Endothelial cell of umbilical vein (primary cell): ENCODE measurements around the gene SLC8A2. TPM values are rescaled to one million over a fixed set of nuclear protein-coding genes. Genes with fewer than 3 reads are reported as not detected.

Source experiments
- BruUV-seq: library from RNA; stranded (reverse); fragments of 400-500 nt; replicated peaks from 2 replicates; lab custom pipeline; 2021; lab: Mats Ljungman, UMichigan
- CTCF ChIA-PET: fragments of 300-600, 350-600 bp; sonication (Branson Sonifier 250); formaldehyde crosslinking; loops from one replicate; lab custom pipeline; 2021; ENCODE audit warnings: antibody characterized with exemption, inconsistent platforms; lab: Charles Lee
- POLR2A ChIA-PET: fragments of 300-600, 350-600 bp; sonication (Branson Sonifier 250); formaldehyde crosslinking; loops from one replicate; lab custom pipeline; 2021; ENCODE audit warnings: antibody characterized with exemption, inconsistent platforms; lab: Charles Lee
- DNase-seq: peaks from one replicate; pipeline ENCODE4 v3.0.0-alpha.2; 2011; ENCODE audit warnings: low read depth, low spot score
- FAIRE-seq: peaks from 2 replicates; lab custom pipeline; 2011; peaks lifted over from hg19 to GRCh38; lab: Jason Lieb, UNC
- H2AFZ ChIP-seq: 2 replicates; pipeline ENCODE4 v1.6.0; 2012; ENCODE audit warnings: low read depth, low read length, control low read depth, inconsistent platforms
- H3K27ac ChIP-seq: 2 replicates; pipeline ENCODE4 v1.5.1; 2011; ENCODE audit warnings: low read depth, mild to moderate bottlenecking, control low read depth, low read length, moderate library complexity; ENCODE audit not compliant: insufficient read depth
- H3K27me3 ChIP-seq, 2 experiments: 2 replicates each; pipeline versions ENCODE4 v1.6.0 to v1.6.1; 2011; ENCODE audit warnings: low read length in 2 of 2, mixed read lengths in 1 of 2; ENCODE audit not compliant: control insufficient read depth in 2 of 2, insufficient read depth in 2 of 2
- H3K36me3 ChIP-seq, 2 experiments: 2 replicates in 1 of 2; 3 replicates in 1 of 2; pipeline ENCODE4 v1.5.1; 2011; ENCODE audit warnings: low read length in 2 of 2, mild to moderate bottlenecking in 1 of 2, moderate library complexity in 1 of 2; ENCODE audit not compliant: control insufficient read depth in 2 of 2, insufficient read depth in 2 of 2; ENCODE audit errors: extremely low read depth in 1 of 2
- H3K4me1 ChIP-seq: 3 replicates; pipeline ENCODE4 v1.5.1; 2011; ENCODE audit warnings: mild to moderate bottlenecking, low read length; ENCODE audit not compliant: control insufficient read depth, insufficient read depth; ENCODE audit errors: extremely low read depth
- H3K4me2 ChIP-seq: 2 replicates; pipeline ENCODE4 v1.6.1; 2011; ENCODE audit warnings: low read length, control low read depth, mixed read lengths; ENCODE audit not compliant: insufficient read depth
- H3K4me3 ChIP-seq, 3 experiments: fragments of 200-600 bp in 1 of 3; sonication (generic), shearing (Covaris generic) in 1 of 3; replicated peaks in 1 of 3; 2 replicates each; pipeline ENCODE4 v1.5.1; 2011 to 2016; ENCODE audit warnings: control low read depth in 3 of 3, low read length in 3 of 3, mild to moderate bottlenecking in 2 of 3, inconsistent platforms in 1 of 3, low read depth in 1 of 3, moderate library complexity in 1 of 3; ENCODE audit not compliant: insufficient read depth in 1 of 3
- H3K79me2 ChIP-seq: 2 replicates; pipeline ENCODE4 v1.6.0; 2012; ENCODE audit warnings: low read length, inconsistent platforms; ENCODE audit not compliant: control insufficient read depth, insufficient read depth
- H3K9ac ChIP-seq: replicated peaks from 2 replicates; pipeline ENCODE3; 2011; ENCODE audit warnings: low read length, control low read depth; ENCODE audit not compliant: insufficient read depth; ENCODE audit errors: extremely low read depth
- H3K9me1 ChIP-seq: replicated peaks from 3 replicates; pipeline ENCODE4 v1.6.0; 2011; ENCODE audit warnings: mild to moderate bottlenecking, low read length; ENCODE audit not compliant: control insufficient read depth, insufficient read depth; ENCODE audit errors: extremely low read depth
- H3K9me3 ChIP-seq: replicated peaks from 2 replicates; pipeline ENCODE4 v1.5.1; 2012; ENCODE audit warnings: low read length, inconsistent platforms; ENCODE audit not compliant: control insufficient read depth, insufficient read depth
- H4K20me1 ChIP-seq: replicated peaks from 2 replicates; pipeline ENCODE3; 2011; ENCODE audit warnings: mild to moderate bottlenecking, low read length; ENCODE audit not compliant: control insufficient read depth, insufficient read depth; ENCODE audit errors: extremely low read depth
- EZH2 ChIP-seq: IDR thresholded peaks from 2 replicates; pipeline ENCODE4 v1.6.1; 2012; ENCODE audit warnings: borderline replicate concordance, low read depth, mild to moderate bottlenecking, moderate library complexity, low read length, inconsistent platforms; ENCODE audit not compliant: severe bottlenecking
- FOS ChIP-seq: IDR thresholded peaks from 2 replicates; pipeline ENCODE4 v1.6.1; 2011; ENCODE audit warnings: mild to moderate bottlenecking, low read length, moderate library complexity, borderline replicate concordance; ENCODE audit not compliant: insufficient read depth
- GATA2 ChIP-seq: IDR thresholded peaks from 2 replicates; pipeline ENCODE4 v1.7.0; 2011; ENCODE audit warnings: low read depth, mild to moderate bottlenecking, moderate library complexity, mixed read lengths, low read length; ENCODE audit not compliant: insufficient read length, insufficient read depth
- JUN ChIP-seq: IDR thresholded peaks from 2 replicates; pipeline ENCODE4 v1.6.1; 2011; ENCODE audit warnings: borderline replicate concordance, low read depth; ENCODE audit not compliant: insufficient read length, insufficient read depth
- MYC ChIP-seq: IDR thresholded peaks from one replicate; pipeline ENCODE4 v1.6.1; 2011; ENCODE audit warnings: mild to moderate bottlenecking, low read depth, low read length
- POLR2A ChIP-seq: IDR thresholded peaks from 2 replicates; pipeline ENCODE4 v1.6.1; 2012; ENCODE audit warnings: low read depth, mild to moderate bottlenecking, control low read depth, low read length
- POLR2AphosphoS5 ChIP-seq: IDR thresholded peaks from 2 replicates; pipeline ENCODE4 v1.6.1; 2012; ENCODE audit warnings: low read depth, mild to moderate bottlenecking, control low read depth, low read length, moderate library complexity; ENCODE audit not compliant: insufficient read depth
- dilution Hi-C: fragments of 300-500 bp; cut with MboI; formaldehyde crosslinking; loops from one replicate; pipeline ENCODE4 v1.15.0; 2019; ENCODE audit warnings: low sequenced_read_pairs; ENCODE audit not compliant: extremely low pct_ligation_motif_present
- intact Hi-C: fragments of 100-400 bp; cut with micrococcal nuclease; formaldehyde crosslinking; loops from one replicate; pipeline ENCODE4 v1.10.0; 2022
- polyA plus RNA-seq, 4 experiments: library from polyadenylated mRNA; depleted of rRNA in 3 of 4; stranded (reverse) in 3 of 4; unstranded in 1 of 4; fragments of >200 nt; gene quantifications; 2 replicates each; pipeline versions ENCODE4 v1.2.1 to v1.2.3, GENCODE V29; 2011 to 2012; ENCODE audit warnings: missing spikeins in 1 of 4
- total RNA-seq: library from RNA; stranded (reverse); gene quantifications from 2 replicates; pipeline ENCODE4 v1.2.3, GENCODE V29; 2021
- TF ChIP-seq, protein P1 (sequence below), 2 donors: IDR thresholded peaks; 1 replicate in 1 of 2; 2 replicates in 1 of 2; pipeline ENCODE4 v1.5.1; 2011; ENCODE audit warnings: low read length in 2 of 2, mild to moderate bottlenecking in 2 of 2, moderate library complexity in 2 of 2, control low read depth in 1 of 2, inconsistent platforms in 1 of 2, low read depth in 1 of 2; ENCODE audit not compliant: insufficient read depth in 1 of 2; ENCODE audit errors: extremely low read depth in 1 of 2
- TF ChIP-seq, protein P2 (sequence below): IDR thresholded peaks from 2 replicates; pipeline ENCODE4 v1.6.1; 2011; ENCODE audit not compliant: insufficient read depth, insufficient read length

SLC8A2 gene
- total and polyA plus RNA-seq, 2 donors (not counting 3 experiments of a cell fraction or from before 2014, with no cell fraction given), result not detected

DNA sequence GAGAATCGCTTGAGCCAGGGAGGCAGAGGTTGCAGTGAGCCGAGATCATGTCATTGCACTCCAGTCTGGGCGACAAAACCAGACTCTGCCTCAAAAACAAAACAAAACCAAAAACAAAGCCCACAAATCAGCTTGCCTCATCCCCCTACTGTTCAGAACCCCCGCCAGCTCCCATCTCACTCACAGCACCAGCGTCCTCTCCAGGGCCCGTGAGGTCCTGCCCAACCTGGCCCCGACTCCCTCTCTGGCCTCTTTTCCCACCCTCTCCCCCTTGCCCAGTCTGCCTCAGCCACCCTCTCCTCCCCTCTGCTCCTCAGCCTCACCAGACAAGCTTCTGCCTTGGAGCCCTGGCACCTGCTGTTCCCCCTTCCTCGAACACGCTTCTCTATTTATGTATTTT, 3.8 kb downstream of the SLC8A2 start:
- no peak overlapping the region for H2AFZ ChIP-seq
- ChIA-PET POLR2A (no interaction called here), CTCF (interaction anchor here (1.4 to 1.5 kb wide), 2 partner anchors 16 to 31 kb away, joined by 3 to 4 read pairs; partner anchors contain the start of gene KPTN)
- H3K27ac ChIP-seq, result no peak overlapping the region
- H3K9me1 ChIP-seq, result no peaks in the 10 kb centered on the region
- FAIRE-seq, result no peak
- no peak overlapping the region for H3K9ac ChIP-seq
- no peaks in the 10 kb centered on the region for H3K36me3 ChIP-seq
- TF ChIP-seq, protein P1, sequence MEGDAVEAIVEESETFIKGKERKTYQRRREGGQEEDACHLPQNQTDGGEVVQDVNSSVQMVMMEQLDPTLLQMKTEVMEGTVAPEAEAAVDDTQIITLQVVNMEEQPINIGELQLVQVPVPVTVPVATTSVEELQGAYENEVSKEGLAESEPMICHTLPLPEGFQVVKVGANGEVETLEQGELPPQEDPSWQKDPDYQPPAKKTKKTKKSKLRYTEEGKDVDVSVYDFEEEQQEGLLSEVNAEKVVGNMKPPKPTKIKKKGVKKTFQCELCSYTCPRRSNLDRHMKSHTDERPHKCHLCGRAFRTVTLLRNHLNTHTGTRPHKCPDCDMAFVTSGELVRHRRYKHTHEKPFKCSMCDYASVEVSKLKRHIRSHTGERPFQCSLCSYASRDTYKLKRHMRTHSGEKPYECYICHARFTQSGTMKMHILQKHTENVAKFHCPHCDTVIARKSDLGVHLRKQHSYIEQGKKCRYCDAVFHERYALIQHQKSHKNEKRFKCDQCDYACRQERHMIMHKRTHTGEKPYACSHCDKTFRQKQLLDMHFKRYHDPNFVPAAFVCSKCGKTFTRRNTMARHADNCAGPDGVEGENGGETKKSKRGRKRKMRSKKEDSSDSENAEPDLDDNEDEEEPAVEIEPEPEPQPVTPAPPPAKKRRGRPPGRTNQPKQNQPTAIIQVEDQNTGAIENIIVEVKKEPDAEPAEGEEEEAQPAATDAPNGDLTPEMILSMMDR (IDR thresholded peaks at IDR 0.05; ENCODE audit: extremely low read depth in 1 of 2, insufficient read depth in 1 of 2, low read depth in 1 of 2, low read length in 2 of 2), result no peak
- TF ChIP-seq, protein P2, sequence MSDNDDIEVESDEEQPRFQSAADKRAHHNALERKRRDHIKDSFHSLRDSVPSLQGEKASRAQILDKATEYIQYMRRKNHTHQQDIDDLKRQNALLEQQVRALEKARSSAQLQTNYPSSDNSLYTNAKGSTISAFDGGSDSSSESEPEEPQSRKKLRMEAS, result no peak
- no peak for TF ChIP-seq GATA2
- TF ChIP-seq EZH2, result no peak
- no peak for TF ChIP-seq POLR2A
- no peak for TF ChIP-seq FOS
- TF ChIP-seq JUN, result no peak
- TF ChIP-seq POLR2AphosphoS5, result no peak
- TF ChIP-seq MYC, result no peak
- no peak for DNase-seq
- H3K4me1 ChIP-seq, result no peaks in the 10 kb centered on the region
- no peaks in the 10 kb centered on the region for H4K20me1 ChIP-seq
- no TSS peak for BruUV-seq
- intact Hi-C loops, result no loop called here
- H3K27me3 ChIP-seq, result peaks cover 25 to 30% of the 10 kb centered on the region in 2 experiments
- H3K4me2 ChIP-seq, result no peak overlapping the region
- dilution Hi-C loops, result no loop called here
- H3K79me2 ChIP-seq, result no peaks in the 10 kb centered on the region
- H3K9me3 ChIP-seq, result no peaks in the 10 kb centered on the region
- H3K4me3 ChIP-seq, result no peak overlapping the region
